ENCODE data around the gene PDE9A. TPM values are rescaled to one million over a fixed set of nuclear protein-coding genes. Genes with fewer than 3 reads are reported as not detected.

The PDE9A gene
- polyA plus RNA-seq, 1 experiment = 0.14 TPM

- Histone ChIP-seq H3K27ac (ENCODE audit: low read depth, low read length) (no peak overlapping the region), H3K27me3 (ENCODE audit: control insufficient read depth, insufficient read depth, low read length) (peaks cover 23% of the 10 kb centered on the region), H3K9me3 (ENCODE audit: control insufficient read depth, insufficient read depth, low read length) (no peaks in the 10 kb centered on the region; the same call in 1 of the 2 replicates), H3K4me3 (ENCODE audit: low read depth, low read length) (no peak overlapping the region)
- DNase-seq (ENCODE audit: low read depth, low spot score) = no peak
- ChIA-PET CTCF (no interaction called here), POLR2A (no interaction called here)
- TF ChIP-seq CTCF (IDR thresholded peaks at IDR 0.05; ENCODE audit: low read depth, low read length) = no peak
Measured at GRCh38 chr21:42649122-42650032, 4.0 kb upstream of the PDE9A start.

- Histone ChIP-seq H3K27me3 (ENCODE audit: control insufficient read depth, insufficient read depth, low read length) (peaks cover 30% of the 10 kb centered on the region), H3K4me3 (ENCODE audit: low read depth, low read length) (no peak overlapping the region), H3K9me3 (ENCODE audit: control insufficient read depth, insufficient read depth, low read length) (no peaks in the 10 kb centered on the region; the same call in 1 of the 2 replicates), H3K27ac (ENCODE audit: low read depth, low read length) (no peak overlapping the region)
- ChIA-PET POLR2A (no interaction called here), CTCF (no interaction called here)
- no peak for TF ChIP-seq CTCF (IDR thresholded peaks at IDR 0.05; ENCODE audit: low read depth, low read length)
- no peak for DNase-seq (ENCODE audit: low read depth, low spot score)
Measured at GRCh38 chr21:42650033-42650370, 3.4 kb upstream of the PDE9A start.

GRCh38 chr21:42650441-42651421 lies 2.7 kb upstream of the PDE9A start:
- CTCF ChIA-PET = no interaction called here
- no peak overlapping the region for H3K27ac ChIP-seq (ENCODE audit: low read depth, low read length)
- POLR2A ChIA-PET = no interaction called here
- H3K27me3 ChIP-seq (ENCODE audit: control insufficient read depth, insufficient read depth, low read length) = peaks cover 36% of the 10 kb centered on the region
- H3K9me3 ChIP-seq (ENCODE audit: control insufficient read depth, insufficient read depth, low read length) = no peaks in the 10 kb centered on the region
- H3K4me3 ChIP-seq (ENCODE audit: low read depth, low read length) = no peak overlapping the region
- DNase-seq (ENCODE audit: low read depth, low spot score) = no peak
- TF ChIP-seq CTCF (IDR thresholded peaks at IDR 0.05; ENCODE audit: low read depth, low read length) = no peak

- H3K4me3 ChIP-seq (ENCODE audit: low read depth, low read length) = no peak overlapping the region
- H3K27me3 ChIP-seq (ENCODE audit: control insufficient read depth, insufficient read depth, low read length) = peaks cover 43% of the 10 kb centered on the region
- no peaks in the 10 kb centered on the region for H3K9me3 ChIP-seq (ENCODE audit: control insufficient read depth, insufficient read depth, low read length)
- ChIA-PET POLR2A (no interaction called here), CTCF (no interaction called here)
- DNase-seq (ENCODE audit: low read depth, low spot score) = no peak
- no peak overlapping the region for H3K27ac ChIP-seq (ENCODE audit: low read depth, low read length)
- no peak for TF ChIP-seq CTCF (IDR thresholded peaks at IDR 0.05; ENCODE audit: low read depth, low read length)
Measured at GRCh38 chr21:42651515-42652401, 1.7 kb upstream of the PDE9A start.
